IPS-18c (cell line): Measurements from ENCODE around the gene SPTBN4.
A peak's percentile ranks its signal among the peaks of the same experiment; 100 is the strongest.
"Not testable (repeated sequence)": the region's sequence is repeated elsewhere in the genome, so short reads cannot be mapped to it uniquely, and the experiment has no call there.

Source experiments
- H3K4me3 ChIP-seq: 2 replicates; pipeline ENCODE4 v1.7.0; 2013; ENCODE audit warnings: low read depth, mild to moderate bottlenecking, low read length, moderate library complexity; ENCODE audit not compliant: insufficient read depth
- H3K9me3 ChIP-seq: one replicate; pipeline ENCODE4 v1.6.1; 2013; ENCODE audit warnings: mild to moderate bottlenecking, low read length, moderate library complexity; ENCODE audit not compliant: control insufficient read depth, insufficient read depth

Gene SPTBN4

GRCh38 chr19:40466985-40467734, at the start of gene SPTBN4:
SPTBN4 (plus strand) TSS chr19:40467001; CDS start chr19:40472622, 5,621 bp downstream.
- H3K4me3 ChIP-seq, result peak within 1 kb of the TSS; percentile 41
- H3K9me3 ChIP-seq, result no peaks in the 10 kb centered on the region

DNA sequence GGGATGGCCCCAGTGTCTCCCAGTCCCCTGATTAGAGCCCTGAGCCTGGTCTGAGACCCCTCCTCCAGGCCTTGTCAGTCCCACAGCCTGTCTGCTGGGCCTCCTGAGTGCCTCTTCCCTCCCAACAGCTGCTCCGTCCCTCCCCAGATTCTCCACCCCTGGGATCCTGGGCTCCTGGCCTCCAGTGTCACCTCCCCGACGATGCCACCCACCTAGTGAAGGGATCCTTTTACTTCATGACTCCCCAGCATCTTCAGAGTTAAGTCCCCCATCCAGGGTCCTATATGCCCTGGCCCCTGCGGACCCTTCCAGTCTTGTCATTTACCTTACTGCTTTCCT, 49.2 kb upstream of the SPTBN4 start:
- no peak overlapping the region for H3K4me3 ChIP-seq
- no peaks in the 10 kb centered on the region for H3K9me3 ChIP-seq

GRCh38 chr19:40418040-40418439, 48.8 kb upstream of the SPTBN4 start:
- no peaks in the 10 kb centered on the region for H3K9me3 ChIP-seq
- no peak overlapping the region for H3K4me3 ChIP-seq

DNA sequence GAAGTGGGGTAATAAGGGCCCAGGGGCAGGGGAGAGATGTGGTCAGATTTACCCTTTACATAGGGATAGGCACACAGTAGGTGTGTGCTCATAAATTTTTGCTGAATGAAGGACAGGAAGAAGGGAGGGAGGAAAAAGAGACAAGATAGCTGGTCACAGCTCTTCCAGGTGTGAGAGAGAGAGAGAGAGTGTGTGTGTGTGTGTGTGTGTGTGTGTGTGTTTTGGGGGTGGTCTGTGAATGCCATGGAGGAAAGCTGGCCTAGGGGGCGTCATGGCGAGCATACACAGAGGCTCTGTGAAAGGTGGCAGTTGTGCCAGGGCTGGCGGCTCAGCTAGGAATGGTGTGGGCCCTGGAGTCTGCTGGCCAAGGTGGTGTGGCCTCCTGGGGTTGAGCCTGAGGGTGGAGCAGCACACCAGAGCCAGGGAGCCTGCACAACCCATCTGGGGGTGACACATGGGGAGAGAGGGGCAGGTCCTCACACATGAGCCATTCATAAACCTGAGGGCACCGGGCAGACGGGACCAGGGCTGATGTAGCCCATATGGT, 47.7 kb upstream of the SPTBN4 start:
- Histone ChIP-seq H3K4me3 (no peak overlapping the region), H3K9me3 (no peaks in the 10 kb centered on the region)

DNA sequence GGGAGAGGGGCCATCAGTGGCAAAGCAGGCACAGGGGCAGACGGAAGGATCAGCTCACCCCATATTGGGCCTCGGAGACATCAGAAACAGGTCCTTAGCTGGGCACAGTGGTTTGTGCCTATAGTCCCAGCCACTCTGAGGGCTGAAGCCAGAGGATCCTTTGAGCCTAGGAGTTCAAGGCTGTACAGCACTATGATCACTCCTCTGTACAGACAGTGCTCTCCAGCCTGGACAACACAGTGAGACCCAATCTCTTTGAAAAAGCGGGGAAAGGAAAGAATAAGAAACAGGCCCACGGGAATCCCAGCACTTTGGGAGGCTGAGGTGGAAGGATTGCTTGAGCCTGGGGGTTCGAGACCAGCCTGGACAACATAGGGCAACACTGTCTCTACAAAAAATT, 47.0 kb upstream of the SPTBN4 start:
- Histone ChIP-seq H3K9me3 (no peaks in the 10 kb centered on the region), H3K4me3 (no peak overlapping the region)

- Histone ChIP-seq H3K4me3 (peak overlapping the region; percentile 81; the same call in 1 of the 2 replicates), H3K9me3 (no peaks in the 10 kb centered on the region)
Observed at GRCh38 chr19:40420451-40420765, 46.4 kb upstream of the SPTBN4 start.

GRCh38 chr19:40420766-40421765, 45.7 kb upstream of the SPTBN4 start:
- Histone ChIP-seq H3K9me3 (no peaks in the 10 kb centered on the region), H3K4me3 (peak overlapping the region; percentile 81)

DNA sequence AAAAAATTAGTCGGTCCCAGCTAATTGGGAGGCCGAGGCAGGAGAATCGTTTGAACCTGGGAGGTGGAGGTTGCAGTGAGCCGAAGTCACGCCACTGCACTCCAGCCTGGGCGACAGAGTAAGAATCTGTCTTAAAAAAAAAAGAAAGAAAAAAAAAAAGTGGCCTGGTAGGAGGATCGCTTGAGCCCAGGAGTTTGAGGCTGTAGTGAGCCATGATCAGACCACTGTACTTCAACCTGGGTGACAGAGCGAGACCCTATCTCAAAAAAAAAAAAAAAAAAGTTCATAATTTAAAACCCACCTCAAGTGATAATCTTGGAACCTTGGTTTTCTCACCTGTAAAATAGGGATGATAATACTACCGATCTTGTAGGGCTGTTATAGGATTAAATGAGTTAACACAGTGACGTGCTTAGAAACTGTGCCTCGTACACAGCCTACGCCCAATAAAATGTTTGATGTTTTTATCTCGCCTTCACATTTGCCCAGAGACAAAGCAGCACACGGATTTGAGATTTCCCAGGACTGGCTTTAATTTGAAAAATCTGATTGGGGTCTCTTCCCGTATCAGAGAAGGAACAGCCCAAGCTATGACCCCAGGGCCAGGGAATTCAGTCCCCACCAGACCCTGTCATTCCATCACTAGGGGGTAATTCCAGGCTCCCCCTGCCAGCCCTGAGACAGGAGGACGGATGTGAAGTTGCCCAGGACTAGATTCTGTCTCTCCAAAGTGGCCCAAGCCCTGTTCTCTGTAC, 44.6 kb upstream of the SPTBN4 start:
- no peak overlapping the region; the same call in 1 of the 2 replicates for H3K4me3 ChIP-seq
- peaks cover 4% of the 10 kb centered on the region for H3K9me3 ChIP-seq

DNA sequence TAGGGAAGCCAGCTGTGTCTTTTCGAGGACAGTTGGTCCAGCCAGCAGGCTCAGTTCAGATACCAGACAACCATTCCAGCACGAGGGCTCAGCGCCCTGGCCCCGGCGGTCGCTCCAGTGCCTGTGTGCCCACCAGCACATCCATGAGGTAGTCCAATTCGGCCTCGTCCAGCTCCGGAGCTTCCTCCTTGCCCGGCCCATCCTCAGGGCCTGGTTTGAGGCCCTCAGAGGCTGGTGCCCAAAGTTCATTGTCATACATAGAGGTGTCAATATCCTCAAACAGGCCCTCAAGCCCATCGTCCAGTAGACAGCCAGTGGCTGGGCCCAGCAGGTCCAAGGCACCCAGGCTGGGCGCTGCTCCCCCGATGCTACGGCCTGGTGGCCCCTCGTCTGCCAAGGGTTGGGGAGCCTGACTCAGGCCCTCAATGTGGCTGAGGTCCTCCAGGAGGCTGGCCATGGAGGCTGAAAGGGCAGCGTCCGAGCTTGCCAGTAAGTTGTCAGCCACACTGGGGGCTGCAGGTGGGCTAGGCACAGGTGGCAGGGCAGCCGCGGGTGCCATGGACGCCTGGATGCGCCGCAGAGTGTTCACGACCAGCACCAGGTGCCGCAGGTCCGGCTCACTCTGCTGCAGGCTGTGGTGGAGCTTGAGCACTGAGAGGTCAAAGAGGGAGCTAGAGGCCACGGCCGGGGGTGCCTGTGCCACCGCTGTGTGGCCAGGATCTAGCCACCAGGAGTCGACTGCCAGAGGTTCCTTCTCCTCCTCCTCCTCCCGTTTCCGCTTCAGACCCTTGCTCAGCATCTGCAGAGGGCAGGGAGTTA, 43.8 kb upstream of the SPTBN4 start:
- peaks cover 4% of the 10 kb centered on the region for H3K9me3 ChIP-seq
- no peak overlapping the region; the same call in 1 of the 2 replicates for H3K4me3 ChIP-seq

- H3K9me3 ChIP-seq, result peaks cover 4% of the 10 kb centered on the region
- H3K4me3 ChIP-seq, result no peak overlapping the region
Observed at GRCh38 chr19:40423938-40424337, 42.9 kb upstream of the SPTBN4 start.

- Histone ChIP-seq H3K4me3 (peak overlapping the region; percentile 83), H3K9me3 (peaks cover 4% of the 10 kb centered on the region)
Observed at GRCh38 chr19:40424637-40425449, 42.0 kb upstream of the SPTBN4 start.

DNA sequence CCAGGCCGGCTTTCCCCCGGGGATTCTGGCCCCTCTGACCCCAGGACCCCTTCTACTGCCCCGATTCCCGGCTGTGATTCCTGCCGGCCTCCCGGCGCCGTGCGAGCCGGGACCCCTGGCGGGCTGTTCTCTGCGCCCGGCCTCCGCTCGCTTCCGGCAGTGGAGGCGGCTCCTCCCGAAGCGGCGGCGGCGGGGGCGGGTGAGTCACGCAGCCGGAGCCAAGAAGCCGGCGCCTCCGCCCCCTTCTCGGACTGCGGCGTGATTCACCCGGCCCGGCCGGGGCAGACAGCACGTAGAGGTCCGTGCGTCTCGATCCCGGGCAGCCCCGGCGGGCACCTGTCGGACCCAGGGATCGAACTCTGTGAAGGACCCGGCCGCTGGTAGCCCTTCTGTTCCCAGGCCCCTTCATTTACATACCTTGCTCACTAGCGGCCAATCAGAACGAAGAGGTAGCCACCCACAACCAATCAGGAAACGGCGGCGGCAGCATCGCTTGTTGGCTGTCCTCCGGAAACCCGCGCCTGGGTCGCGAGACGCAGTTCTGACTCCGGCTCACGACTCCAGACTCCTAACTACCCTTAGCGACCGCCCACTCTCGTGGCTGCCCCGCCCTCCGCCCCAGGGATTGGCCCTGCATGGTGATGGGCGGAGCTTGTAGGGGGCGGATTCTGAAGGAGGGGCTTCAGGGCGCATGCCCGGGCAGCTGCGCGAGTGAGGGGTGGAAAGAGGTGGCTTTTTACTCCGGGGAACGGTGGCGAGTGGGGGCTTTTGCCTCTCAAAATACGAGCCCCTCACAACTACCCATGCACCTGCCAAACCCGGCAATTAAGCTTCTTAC, 41.1 kb upstream of the SPTBN4 start, which contains the start of gene SERTAD1:
Gene SERTAD1 (minus strand): TSS at position 543 of the 838 bp plus-strand sequence. CDS start 2,446 bp downstream, outside the sequence.
- Histone ChIP-seq H3K9me3 (peaks cover 4% of the 10 kb centered on the region), H3K4me3 (peak within 1 kb of the TSS; percentile 83)

DNA sequence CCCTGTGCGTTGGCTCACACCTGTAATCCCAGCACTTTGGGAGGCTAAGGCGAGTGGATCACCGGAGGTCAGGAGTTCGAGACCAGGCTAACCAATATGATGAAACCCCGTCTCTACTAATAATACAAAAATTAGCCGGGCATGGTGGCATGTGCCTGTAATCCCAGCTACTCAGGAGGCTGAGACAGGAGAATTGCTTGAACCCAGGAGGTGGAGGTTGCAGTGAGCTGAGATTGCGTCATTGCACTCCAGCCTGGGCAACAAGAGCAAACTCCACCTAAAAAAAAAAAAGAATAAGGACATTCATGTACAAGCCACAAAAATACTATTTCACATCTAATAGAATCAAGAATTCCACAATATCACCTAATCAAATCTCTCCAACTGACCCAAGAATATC, 38.6 kb upstream of the SPTBN4 start:
- H3K4me3 ChIP-seq, H3K9me3 ChIP-seq: not testable (repeated sequence)

DNA sequence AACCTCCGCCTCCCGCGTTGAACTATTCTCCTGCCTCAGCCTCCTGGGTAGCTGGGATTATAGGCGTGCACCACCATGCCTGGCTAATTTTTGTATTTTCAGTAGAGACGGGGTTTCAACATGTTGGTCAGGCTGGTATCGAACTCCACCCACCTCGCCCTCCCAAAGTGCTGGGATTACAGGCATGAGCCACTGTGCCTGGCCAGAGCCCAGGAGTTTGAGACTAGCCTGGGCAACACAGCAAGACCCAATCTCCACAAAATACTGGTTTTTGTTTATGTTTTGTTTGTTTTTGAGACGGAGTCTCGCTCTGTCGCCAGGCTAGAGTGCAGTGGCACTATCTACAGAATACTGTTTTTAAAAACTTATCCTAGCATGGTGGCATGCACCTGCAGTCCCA, 36.6 kb upstream of the SPTBN4 start:
- not testable (repeated sequence) for H3K9me3 ChIP-seq, H3K4me3 ChIP-seq

DNA sequence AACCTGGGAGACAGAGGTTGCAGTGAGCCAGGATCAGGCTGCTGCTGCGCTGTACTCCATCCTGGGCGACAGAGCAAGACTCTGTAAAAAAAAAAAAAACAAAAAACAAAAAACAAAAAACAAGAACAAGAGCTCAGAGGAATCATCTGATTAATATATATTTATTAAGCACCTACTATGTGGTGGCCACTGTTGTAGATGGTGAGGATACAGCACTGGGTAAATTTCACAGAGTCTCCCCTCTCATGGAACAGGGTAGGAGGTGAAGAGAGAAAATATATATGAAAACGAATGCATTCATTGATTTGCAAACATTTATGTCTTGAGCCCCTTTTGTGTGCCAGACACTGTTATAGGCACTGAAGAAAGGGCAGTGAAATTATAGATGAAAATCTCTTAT, 35.1 kb upstream of the SPTBN4 start:
- Histone ChIP-seq H3K4me3 (no peak overlapping the region), H3K9me3 (no peaks in the 10 kb centered on the region)
